ENCODE data around the gene UROC1.

UROC1 gene

DNA sequence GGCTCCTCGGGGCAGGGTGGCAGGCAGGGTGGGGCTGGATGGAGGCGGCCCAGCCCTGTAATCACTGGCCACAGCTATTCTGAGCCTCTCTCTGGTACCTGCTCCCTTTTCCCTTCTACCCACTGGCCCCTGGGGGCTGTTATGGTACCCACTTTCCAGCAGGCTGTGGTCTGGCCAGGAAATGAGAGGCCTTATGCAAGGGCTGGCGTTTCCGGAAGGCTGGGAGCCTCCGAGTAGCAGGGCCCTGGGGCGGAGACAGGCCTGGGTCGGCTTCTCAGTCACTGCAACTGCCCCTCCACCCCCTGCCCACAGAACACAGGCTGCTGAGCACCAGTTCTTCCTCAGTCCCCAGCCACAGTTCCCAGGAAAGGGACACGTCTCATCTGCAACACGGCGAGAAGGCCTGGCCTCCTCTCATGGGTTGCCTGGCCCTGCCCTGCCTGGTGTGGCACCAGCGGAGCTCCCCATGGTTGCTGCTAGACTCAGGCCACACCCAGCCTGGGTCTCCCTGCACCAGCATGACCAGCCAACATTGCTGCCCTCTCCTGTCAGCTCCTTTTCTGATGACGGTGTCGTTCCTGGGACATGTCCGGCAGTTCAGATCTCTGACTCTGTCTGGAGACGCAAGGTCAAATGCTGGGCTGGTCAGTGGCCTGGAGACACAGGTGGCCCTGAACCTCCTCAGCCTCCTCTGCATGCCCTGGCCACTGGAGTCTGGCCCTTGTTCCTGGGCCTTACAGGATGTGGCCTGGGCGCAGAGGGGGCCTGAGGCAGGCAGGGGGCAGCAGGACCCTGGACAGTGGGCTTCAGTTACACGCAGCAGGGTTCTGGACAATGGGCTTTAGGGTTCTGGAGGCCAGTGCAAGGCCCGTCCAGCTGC lies 12.8 kb upstream of the UROC1 start:
- DNase-seq (ENCODE audit: low spot score), result no peak

- DNase-seq (ENCODE audit: low spot score), result no peak
Measured at GRCh38 chr3:126529585-126530170, 12.1 kb upstream of the UROC1 start.

DNA sequence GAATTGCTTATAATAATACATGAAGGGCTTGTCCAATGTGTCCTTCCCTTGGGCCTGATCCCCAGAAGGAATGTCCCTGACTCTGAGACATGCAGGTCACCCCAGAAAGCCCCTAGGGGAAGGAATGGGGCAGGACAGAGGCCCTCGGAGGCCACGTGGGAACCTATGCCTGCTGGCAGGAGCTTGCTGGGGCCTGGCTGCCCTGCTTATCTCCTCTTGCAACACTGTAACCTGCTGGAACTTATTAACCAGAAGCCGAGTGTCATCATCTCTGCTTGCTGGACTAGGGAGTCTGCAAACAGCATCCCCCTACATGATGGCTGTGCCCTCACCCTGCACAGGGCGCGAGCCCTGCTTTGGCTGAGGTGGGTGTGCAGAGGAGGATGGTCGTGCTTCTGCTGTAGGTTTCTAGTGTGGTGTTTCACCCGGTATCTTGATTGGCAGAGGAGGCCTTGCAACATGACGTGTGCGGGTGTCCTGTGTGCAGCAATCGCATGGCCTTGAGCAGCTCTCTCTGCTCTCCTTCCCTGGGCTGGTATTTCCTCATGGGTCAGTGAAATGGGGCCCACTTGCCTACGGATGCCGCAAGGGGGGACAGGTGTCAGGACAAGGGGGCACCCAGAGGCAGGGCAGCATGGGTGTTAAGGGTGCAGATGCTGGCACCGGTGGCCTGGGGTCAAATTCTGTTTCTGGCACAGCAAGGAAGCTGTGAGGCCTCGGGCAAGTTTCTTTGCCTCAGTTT lies 11.4 kb upstream of the UROC1 start:
- no peak for DNase-seq (ENCODE audit: low spot score)

DNA sequence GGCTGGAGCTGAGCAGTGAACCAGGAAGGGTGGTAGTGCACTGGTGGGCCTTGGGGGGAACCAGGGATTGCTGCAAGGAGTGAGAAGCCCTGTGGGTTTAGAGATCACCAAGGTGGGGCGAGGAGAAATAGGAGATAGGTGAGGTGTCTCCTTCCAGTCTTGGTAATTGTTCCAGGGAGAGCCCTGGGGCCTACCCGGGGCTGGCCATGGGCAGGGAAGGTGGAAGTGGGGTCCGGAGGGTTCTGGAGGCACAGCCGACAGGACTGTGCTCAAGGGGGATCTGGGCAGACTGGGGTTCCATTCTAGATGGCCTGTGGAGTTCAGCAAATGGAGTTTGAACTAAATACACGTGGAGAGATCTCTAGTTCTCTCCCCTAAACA lies 10.8 kb upstream of the UROC1 start:
- DNase-seq (ENCODE audit: low spot score), result no peak

- DNase-seq (ENCODE audit: low spot score), result no peak
Measured at GRCh38 chr3:126527455-126528211, 10.1 kb upstream of the UROC1 start.

DNA sequence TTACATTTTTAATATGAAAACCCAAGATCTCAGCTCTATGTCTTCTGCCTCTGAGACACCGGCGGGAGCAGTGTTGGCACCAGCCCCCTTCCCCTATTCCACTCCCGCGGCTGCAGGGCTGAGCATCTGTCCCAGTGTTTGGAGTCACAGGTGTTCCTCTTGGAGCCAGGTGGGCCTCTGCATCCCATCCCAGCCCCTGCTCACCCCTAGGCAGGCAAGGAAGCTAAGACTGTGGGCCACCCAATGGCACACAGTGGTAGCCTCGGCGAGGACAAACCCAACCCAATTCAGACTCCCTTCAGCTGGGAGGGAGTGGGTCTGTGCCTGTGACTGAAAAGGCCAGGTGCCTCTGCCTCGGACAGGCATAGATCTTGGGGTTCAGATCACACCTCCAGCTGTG lies 9.4 kb upstream of the UROC1 start:
- DNase-seq (ENCODE audit: low spot score), result no peak

- DNase-seq (ENCODE audit: low spot score), result no peak
Measured at GRCh38 chr3:126526668-126527005, 9.1 kb upstream of the UROC1 start.

GRCh38 chr3:126525853-126526667 lies 8.5 kb upstream of the UROC1 start:
- DNase-seq (ENCODE audit: low spot score), result no peak

DNA sequence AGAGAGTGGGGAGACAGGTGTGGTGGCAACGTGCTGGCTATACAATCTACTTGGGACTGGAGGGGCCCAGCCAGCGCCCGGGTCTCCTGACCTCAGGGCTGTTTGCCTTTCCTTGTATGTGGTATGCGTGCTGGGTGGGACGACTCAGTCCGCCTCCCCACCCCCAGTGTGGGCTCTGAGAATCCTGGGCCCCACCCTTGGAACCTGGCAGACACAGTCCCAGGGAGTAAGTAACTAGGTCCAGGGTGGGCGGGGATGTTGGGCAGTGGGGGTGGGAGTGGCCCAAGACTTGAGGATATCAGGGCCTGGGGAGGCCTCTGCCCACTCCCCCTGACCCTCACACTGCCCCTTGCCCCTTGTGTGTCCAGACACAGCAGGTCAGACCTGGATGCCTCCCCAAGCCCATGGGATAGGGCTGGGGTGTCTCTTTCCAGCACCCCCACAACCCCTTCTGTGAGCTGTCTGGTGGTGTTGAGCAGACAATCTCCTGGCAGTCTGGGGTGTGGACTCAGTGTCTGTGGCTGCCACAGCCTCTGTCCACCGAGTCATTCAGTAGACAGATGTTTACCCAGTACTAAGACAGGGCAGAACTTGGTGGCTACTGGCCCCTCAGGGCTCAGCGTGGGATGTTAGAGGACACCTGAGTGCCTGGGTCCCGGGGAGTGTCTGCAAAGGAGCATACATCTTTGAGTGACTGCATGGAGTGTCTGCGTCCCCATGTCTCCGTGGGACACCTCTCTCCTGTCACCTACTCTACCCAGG lies 7.7 kb upstream of the UROC1 start:
- no peak for DNase-seq (ENCODE audit: low spot score)

GRCh38 chr3:126524429-126524988 lies 6.9 kb upstream of the UROC1 start:
- DNase-seq (ENCODE audit: low spot score), result no peak

DNA sequence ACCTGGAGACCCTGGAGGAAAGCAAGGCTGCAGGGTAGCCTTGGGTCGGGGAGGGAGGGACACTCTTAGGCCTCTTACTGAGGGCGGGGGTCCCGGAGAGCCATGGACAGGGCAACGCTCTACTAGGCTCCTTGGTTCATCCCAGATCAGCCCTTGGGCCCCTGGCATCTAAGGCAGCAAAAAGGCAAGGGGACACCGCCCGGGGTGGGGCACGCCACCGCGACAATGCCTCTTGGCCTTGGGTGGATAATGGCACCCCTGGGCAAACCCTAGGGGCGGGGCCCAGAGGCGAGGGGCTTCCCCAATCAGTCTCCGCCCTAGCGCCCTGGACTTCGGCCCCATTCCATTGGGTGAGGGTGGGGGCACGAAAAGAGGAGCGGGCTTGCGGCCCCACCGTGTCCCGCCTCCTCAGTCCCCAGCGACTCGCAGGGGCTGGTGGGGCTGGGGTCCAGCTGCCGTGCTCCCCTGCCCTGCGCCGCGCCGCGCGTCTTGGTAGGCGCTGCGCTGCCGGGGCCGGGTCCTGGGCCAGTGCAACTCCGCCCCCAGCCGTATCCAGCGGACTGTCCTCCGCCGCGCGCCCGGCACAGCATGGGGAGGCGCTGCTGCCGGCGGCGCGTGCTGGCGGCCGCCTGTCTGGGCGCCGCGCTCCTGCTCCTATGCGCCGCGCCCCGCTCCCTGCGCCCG lies 6.3 kb upstream of the UROC1 start, which contains the start of gene CHST13:
CHST13 (plus strand) TSS at position 411 of the 684 bp plus-strand sequence; CDS start at position 589, 178 bp downstream.
- no peak for DNase-seq (ENCODE audit: low spot score)

DNA sequence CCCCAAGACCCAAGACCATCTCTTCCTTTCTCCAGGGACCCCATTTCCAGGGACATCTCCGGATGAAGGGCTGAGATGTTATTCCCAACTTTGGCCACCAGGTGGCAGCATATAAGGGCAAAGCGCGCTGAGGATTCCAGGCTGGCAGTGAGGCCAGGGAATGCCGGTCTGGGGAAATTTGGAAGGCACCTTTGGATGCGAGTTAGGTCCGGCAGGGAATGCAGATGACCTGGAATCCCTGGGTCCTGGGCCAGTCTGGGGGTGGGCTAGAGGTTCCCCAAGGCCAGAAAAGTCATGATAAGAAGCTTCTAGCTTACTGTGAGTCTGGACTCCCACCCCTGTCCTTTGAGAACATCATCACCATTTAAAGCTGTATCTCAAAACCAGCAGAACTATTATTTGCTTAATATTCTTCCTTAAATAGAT lies 4.8 kb upstream of the UROC1 start:
- DNase-seq (ENCODE audit: low spot score), result peak; percentile 55

DNA sequence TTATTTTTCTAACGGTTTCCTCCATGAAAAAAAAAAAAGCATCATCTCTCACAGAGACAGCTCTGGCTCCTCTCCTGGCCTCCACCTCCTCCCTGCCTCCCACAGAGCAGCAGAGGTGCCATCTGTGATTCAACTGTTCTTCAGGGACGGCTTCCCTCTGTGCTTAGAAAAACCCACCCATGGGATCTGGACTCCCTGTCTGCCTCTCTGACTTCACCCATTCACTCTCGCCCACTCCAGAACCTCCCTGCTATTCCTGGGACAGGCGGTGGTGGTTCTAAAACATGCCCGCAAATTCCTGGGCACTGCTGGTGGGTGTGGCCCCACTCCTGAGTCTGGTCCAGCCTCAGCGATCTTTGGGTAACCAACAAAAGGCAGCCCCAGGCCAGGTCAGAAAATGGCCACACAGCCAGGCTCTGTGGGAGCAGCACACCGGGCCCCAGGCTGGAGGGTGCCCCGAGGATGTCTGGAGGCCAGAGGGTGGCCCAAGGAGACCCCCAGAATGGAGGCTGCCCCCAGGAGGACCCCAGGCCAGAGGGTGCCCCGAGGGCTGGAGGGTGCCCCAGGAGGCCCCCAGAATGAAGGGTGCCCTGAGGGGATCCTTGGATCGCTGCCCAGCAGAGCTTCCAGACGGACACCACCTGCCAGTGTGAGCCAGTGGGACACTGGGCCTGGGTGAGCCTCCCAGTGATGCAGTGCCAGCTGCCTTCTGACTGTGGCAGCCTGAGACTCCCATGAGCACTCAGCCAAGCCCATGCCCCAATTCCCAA lies 3.7 kb upstream of the UROC1 start:
- DNase-seq (ENCODE audit: low spot score), result no peak

DNA sequence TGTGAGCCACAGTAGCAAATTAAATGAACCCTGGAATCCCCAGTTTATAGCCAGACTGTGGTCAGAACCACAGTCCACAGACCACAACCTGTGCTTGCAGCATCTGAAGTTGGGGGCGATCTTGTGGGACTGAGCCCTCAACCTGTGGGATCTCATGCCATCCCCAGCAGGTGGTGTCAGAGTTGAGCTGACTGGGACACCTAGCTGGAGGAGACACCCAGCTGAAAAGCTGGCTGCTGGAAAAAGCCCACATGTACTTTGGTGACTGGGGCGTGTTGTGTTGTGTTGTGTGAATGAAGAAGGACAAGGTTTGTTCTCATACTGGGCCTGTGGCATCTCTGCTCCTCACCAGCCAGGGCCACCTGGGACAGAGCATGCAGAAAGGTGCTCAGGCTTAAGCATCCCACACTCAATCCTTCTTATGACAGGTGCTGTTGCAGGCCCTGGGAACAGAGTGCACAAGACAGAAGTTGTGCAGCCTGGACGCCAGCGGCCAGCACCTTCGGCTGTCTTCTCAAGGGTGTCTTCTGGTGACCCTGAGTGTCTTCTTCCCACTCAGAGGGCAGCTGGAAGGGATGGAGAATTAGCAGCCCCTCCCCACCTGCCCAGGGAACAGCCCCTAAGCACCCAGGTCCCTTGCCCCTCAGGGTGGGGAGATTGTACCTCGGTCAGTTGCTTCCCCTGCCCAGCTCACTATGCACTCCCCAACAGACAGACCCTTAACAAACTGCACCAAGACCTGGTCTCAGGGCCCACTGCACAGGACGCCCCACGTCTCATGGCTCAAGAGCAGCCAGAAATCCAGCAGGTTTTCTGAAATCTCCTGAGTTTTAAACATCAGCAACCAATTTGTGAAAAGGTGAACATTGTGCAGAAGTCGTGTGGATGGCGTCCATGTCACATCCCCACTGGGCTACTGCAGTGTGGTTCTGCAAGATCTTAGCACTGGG lies 2.2 kb upstream of the UROC1 start:
- no peak for DNase-seq (ENCODE audit: low spot score)

GRCh38 chr3:126518779-126519177 lies 1.2 kb upstream of the UROC1 start:
- DNase-seq (ENCODE audit: low spot score), result no peak

DNA sequence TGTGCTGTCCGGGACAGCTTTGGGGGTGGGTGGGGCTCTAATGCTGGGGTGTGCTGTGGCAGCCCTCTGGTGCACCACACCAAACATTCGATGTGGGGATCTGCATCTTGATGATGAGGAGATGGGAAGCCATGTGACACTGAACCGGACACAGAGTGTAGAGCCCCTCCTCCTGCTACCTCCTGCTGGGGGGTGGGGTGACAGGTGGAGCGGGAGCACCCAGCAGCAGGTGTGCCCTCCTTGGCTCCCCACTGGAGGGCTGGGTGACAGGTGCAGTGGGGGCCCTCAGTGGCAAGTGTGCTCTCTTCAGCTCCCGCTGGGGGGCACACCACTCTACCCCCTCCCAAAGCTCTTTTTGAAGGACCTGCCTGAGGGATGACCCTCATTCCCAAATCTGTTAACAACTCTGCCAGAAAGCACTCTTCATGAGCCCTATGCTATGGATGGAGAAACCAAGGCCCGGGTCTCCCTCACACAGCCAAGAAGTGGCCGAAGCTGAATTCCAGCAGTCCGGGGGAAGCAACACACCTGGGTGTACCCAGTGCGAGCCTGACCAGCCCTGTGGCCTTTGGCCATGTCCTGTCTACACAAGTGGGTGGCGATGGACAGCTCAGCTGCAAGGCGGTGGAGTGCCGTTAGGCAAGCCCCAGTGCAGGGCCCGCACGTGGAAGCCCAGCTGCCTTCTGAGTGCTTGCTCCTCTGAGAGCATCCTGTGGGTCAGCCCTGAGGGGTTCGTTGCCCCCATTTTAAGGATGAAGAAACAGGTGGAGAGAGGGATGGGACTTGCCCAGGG lies 609 bp upstream of the UROC1 start:
- DNase-seq (ENCODE audit: low spot score), result no peak

- no peak for DNase-seq (ENCODE audit: low spot score)
Measured at GRCh38 chr3:126516936-126517290, 660 bp downstream of the UROC1 start.

Data from hematopoietic multipotent progenitor cell treated with erythropoietin and hydrocortisone succinate and interleukin-3 and kit ligand, for 15 days (in vitro differentiated cells).